Liver (tissue), 3 donors: ENCODE data around the gene UIMC1.

ENCODE experiments used
- CTCF ChIP-seq: fragments of 150-350 bp; IDR thresholded peaks from 2 replicates; pipeline ENCODE4 v1.5.1; 2017; ENCODE audit warnings: improper control_type of control experiment, low read depth, low read length; ENCODE audit not compliant: missing input control
- EGR1 ChIP-seq, 2 donors: IDR thresholded peaks; 2 replicates each; pipeline ENCODE4 v1.6.1; 2016 to 2018; ENCODE audit warnings: antibody characterized with exemption in 2 of 2, low read depth in 2 of 2
- FOXA1 ChIP-seq: IDR thresholded peaks from 2 replicates; pipeline ENCODE4 v1.6.1; 2016; ENCODE audit warnings: antibody characterized with exemption
- GABPA ChIP-seq, 2 donors: IDR thresholded peaks in 1 of 2; conservative IDR thresholded peaks in 1 of 2; 2 replicates each; pipeline ENCODE4 v1.6.1; 2016; ENCODE audit warnings: antibody characterized with exemption in 2 of 2, mild to moderate bottlenecking in 1 of 2, moderate library complexity in 1 of 2
- JUND ChIP-seq, 2 donors: IDR thresholded peaks; 2 replicates each; pipeline ENCODE4 v1.6.1; 2016; ENCODE audit warnings: antibody characterized with exemption in 2 of 2
- MAX ChIP-seq: IDR thresholded peaks from 2 replicates; pipeline ENCODE4 v1.6.1; 2016; ENCODE audit warnings: antibody characterized with exemption
- RAD21 ChIP-seq, 2 donors: IDR thresholded peaks; 2 replicates each; pipeline ENCODE4 v1.6.1; 2016; ENCODE audit warnings: antibody characterized with exemption in 2 of 2, mild to moderate bottlenecking in 2 of 2
- RXRA ChIP-seq, 2 donors: IDR thresholded peaks; 2 replicates each; pipeline ENCODE4 v1.6.1; 2017 to 2018; ENCODE audit warnings: antibody characterized with exemption in 2 of 2, mild to moderate bottlenecking in 1 of 2
- SP1 ChIP-seq: IDR thresholded peaks from 2 replicates; pipeline ENCODE4 v1.6.1; 2018; ENCODE audit warnings: antibody characterized with exemption, mild to moderate bottlenecking
- TAF1 ChIP-seq: conservative IDR thresholded peaks from 2 replicates; pipeline ENCODE4 v1.6.1; 2016; ENCODE audit warnings: antibody characterized with exemption, mild to moderate bottlenecking
- YY1 ChIP-seq: IDR thresholded peaks from 2 replicates; pipeline ENCODE4 v1.6.1; 2016; ENCODE audit warnings: antibody characterized with exemption, mild to moderate bottlenecking
- TF ChIP-seq, protein P1 (sequence below): IDR thresholded peaks from 2 replicates; pipeline ENCODE4 v1.6.1; 2016; ENCODE audit warnings: antibody characterized with exemption, mild to moderate bottlenecking
- TF ChIP-seq, protein P2 (sequence below): IDR thresholded peaks from 2 replicates; pipeline ENCODE4 v1.6.1; 2016; ENCODE audit warnings: antibody characterized with exemption
- TF ChIP-seq, protein P3 (sequence below): IDR thresholded peaks from 2 replicates; pipeline ENCODE4 v1.6.1; 2016; ENCODE audit warnings: antibody characterized with exemption
- donor health status: healthy.
- donor health status: healthy.

- TF ChIP-seq, protein P1, sequence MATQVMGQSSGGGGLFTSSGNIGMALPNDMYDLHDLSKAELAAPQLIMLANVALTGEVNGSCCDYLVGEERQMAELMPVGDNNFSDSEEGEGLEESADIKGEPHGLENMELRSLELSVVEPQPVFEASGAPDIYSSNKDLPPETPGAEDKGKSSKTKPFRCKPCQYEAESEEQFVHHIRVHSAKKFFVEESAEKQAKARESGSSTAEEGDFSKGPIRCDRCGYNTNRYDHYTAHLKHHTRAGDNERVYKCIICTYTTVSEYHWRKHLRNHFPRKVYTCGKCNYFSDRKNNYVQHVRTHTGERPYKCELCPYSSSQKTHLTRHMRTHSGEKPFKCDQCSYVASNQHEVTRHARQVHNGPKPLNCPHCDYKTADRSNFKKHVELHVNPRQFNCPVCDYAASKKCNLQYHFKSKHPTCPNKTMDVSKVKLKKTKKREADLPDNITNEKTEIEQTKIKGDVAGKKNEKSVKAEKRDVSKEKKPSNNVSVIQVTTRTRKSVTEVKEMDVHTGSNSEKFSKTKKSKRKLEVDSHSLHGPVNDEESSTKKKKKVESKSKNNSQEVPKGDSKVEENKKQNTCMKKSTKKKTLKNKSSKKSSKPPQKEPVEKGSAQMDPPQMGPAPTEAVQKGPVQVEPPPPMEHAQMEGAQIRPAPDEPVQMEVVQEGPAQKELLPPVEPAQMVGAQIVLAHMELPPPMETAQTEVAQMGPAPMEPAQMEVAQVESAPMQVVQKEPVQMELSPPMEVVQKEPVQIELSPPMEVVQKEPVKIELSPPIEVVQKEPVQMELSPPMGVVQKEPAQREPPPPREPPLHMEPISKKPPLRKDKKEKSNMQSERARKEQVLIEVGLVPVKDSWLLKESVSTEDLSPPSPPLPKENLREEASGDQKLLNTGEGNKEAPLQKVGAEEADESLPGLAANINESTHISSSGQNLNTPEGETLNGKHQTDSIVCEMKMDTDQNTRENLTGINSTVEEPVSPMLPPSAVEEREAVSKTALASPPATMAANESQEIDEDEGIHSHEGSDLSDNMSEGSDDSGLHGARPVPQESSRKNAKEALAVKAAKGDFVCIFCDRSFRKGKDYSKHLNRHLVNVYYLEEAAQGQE: no peak
- no peak for TF ChIP-seq CTCF
- no peak for TF ChIP-seq MAX
- no peak for TF ChIP-seq SP1
- TF ChIP-seq, protein P2, sequence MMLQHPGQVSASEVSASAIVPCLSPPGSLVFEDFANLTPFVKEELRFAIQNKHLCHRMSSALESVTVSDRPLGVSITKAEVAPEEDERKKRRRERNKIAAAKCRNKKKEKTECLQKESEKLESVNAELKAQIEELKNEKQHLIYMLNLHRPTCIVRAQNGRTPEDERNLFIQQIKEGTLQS: no peak
- TF ChIP-seq GABPA (IDR thresholded peaks at IDR 0.05 in 1 of 2, conservative IDR thresholded peaks at IDR 0.05 in 1 of 2): no peak
- TF ChIP-seq RXRA (IDR thresholded peaks at IDR 0.05): no peak
- no peak for TF ChIP-seq EGR1 (IDR thresholded peaks at IDR 0.05; ENCODE audit: low read depth in 2 of 2)
- TF ChIP-seq, protein P3, sequence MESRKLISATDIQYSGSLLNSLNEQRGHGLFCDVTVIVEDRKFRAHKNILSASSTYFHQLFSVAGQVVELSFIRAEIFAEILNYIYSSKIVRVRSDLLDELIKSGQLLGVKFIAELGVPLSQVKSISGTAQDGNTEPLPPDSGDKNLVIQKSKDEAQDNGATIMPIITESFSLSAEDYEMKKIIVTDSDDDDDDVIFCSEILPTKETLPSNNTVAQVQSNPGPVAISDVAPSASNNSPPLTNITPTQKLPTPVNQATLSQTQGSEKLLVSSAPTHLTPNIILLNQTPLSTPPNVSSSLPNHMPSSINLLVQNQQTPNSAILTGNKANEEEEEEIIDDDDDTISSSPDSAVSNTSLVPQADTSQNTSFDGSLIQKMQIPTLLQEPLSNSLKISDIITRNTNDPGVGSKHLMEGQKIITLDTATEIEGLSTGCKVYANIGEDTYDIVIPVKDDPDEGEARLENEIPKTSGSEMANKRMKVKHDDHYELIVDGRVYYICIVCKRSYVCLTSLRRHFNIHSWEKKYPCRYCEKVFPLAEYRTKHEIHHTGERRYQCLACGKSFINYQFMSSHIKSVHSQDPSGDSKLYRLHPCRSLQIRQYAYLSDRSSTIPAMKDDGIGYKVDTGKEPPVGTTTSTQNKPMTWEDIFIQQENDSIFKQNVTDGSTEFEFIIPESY: no peak
- TF ChIP-seq YY1: no peak
- no peak for TF ChIP-seq TAF1
- no peak for TF ChIP-seq FOXA1
- no peak for TF ChIP-seq JUND (IDR thresholded peaks at IDR 0.05)
- TF ChIP-seq RAD21 (IDR thresholded peaks at IDR 0.05): no peak
These were observed 132.9 kb downstream of the UIMC1 start for GRCh38 chr5:176873541-176874172.
